Measurements from ENCODE around the gene KIDINS220. TPM values are rescaled to one million over a fixed set of nuclear protein-coding genes. Genes with fewer than 3 reads are reported as not detected.

Gene KIDINS220
- total RNA-seq, 1 experiment from 2014 or later = 29.3 TPM

- Histone ChIP-seq H2BK20ac (ENCODE audit: low read depth, low read length, poor library complexity, severe bottlenecking) (no peak overlapping the region), H4K5ac (ENCODE audit: insufficient read length, low read depth, low read length) (no peak overlapping the region), H4K20me1 (ENCODE audit: control insufficient read depth, insufficient read depth, insufficient read length) (no peaks in the 10 kb centered on the region), H2BK120ac (ENCODE audit: low read depth, low read length, poor library complexity, severe bottlenecking) (no peak overlapping the region), H3K27me3 (ENCODE audit: insufficient read depth, low read length) (no peaks in the 10 kb centered on the region), H4K8ac (replicated peaks; ENCODE audit: insufficient read length, low read depth, low read length) (no peak overlapping the region), H3K79me1 (ENCODE audit: insufficient read depth, low read depth, low read length, poor library complexity, severe bottlenecking) (no peaks in the 10 kb centered on the region), H3K56ac (ENCODE audit: insufficient read length, low read depth, low read length) (no peak overlapping the region), H3K9ac (ENCODE audit: extremely low read depth, insufficient read length, low read length) (no peak overlapping the region), H2AK5ac (ENCODE audit: insufficient read length, low read length) (no peak overlapping the region), H3K4ac (ENCODE audit: low read depth, low read length) (no peak overlapping the region), H3K18ac (ENCODE audit: insufficient read length, low read depth, low read length) (no peak overlapping the region), H3K27ac (ENCODE audit: insufficient read length, low read depth, low read length) (no peak overlapping the region), H3K9me3 (ENCODE audit: control insufficient read depth, low read depth, low read length) (no peaks in the 10 kb centered on the region), H3K14ac (ENCODE audit: insufficient read depth, low read length) (no peak overlapping the region), H3K23me2 (ENCODE audit: insufficient read length, low read depth, low read length, poor library complexity, severe bottlenecking) (no peaks in the 10 kb centered on the region), H3K4me2 (ENCODE audit: insufficient read depth, insufficient read length, low read length) (no peak overlapping the region), H3T11ph (ENCODE audit: low read length) (no peak overlapping the region), H3K79me2 (ENCODE audit: insufficient read depth, low read length) (no peaks in the 10 kb centered on the region), H3K4me1 (ENCODE audit: insufficient read depth, low read length) (no peaks in the 10 kb centered on the region), H2BK5ac (ENCODE audit: insufficient read length, low read length) (no peak overlapping the region), H2BK15ac (ENCODE audit: low read depth, low read length) (no peak overlapping the region), H2BK12ac (ENCODE audit: insufficient read length, low read depth, low read length) (no peak overlapping the region), H3K23ac (ENCODE audit: insufficient read length, low read depth, low read length) (no peak overlapping the region), H2AFZ (ENCODE audit: low read length) (no peak overlapping the region), H4K91ac (ENCODE audit: insufficient read length, low read depth, low read length) (no peak overlapping the region)
- DNase-seq = no peak
- no peak overlapping the region for H3K27ac Mint-ChIP-seq
- no peak for TF ChIP-seq CTCF (conservative IDR thresholded peaks at IDR 0.05)
- peaks cover 0 to 7% (median 6%) of the 10 kb centered on the region in 3 experiments; a peak in 4 of 7 replicates for H3K36me3 Mint-ChIP-seq (ENCODE audit: insufficient read depth in 1 of 3, low read depth in 3 of 3)
- no CpG with 5 or more reads among the region's 4 CpGs for WGBS (ENCODE audit: extremely low coverage, insufficient read length, low lambda C conversion rate)
- no peaks in the 10 kb centered on the region for H3K9me3 Mint-ChIP-seq
- no peaks in the 10 kb centered on the region for H3K27me3 Mint-ChIP-seq (ENCODE audit: low read depth)
- H3K4me3 Mint-ChIP-seq = no peak overlapping the region
- H3K4me1 Mint-ChIP-seq = no peaks in the 10 kb centered on the region
These were observed 15.2 kb downstream of the KIDINS220 start for GRCh38 chr2:8822218-8822617.
